Cardiac muscle cell (in vitro differentiated cells and primary cell): ENCODE measurements around the gene AGAP1. TPM values are rescaled to one million over a fixed set of nuclear protein-coding genes. Genes with fewer than 3 reads are reported as not detected.

Experiments used
- DNase-seq, 2 donors: peaks; one replicate each; pipeline versions ENCODE4 v3.0.0 to v3.0.0-alpha.2; 2010 to 2017; ENCODE audit warnings: low read depth in 1 of 2, low spot score in 1 of 2
- H3K27ac ChIP-seq: fragments of 200-600 bp; sonication (generic); 2 replicates; pipeline ENCODE4 v1.5.1; 2016
- H3K27me3 ChIP-seq: fragments of 200-600 bp; sonication (generic); 2 replicates; pipeline ENCODE4 v1.6.0; 2016; ENCODE audit warnings: control low read depth
- H3K36me3 ChIP-seq: fragments of 200-600 bp; sonication (generic); 2 replicates; pipeline ENCODE4 v1.5.1; 2016; ENCODE audit warnings: control low read depth
- H3K4me1 ChIP-seq: fragments of 200-600 bp; sonication (generic); 2 replicates; pipeline ENCODE4 v1.8.1; 2017; ENCODE audit warnings: low read depth, mild to moderate bottlenecking, mixed run types
- H3K4me3 ChIP-seq: fragments of 200-600 bp; sonication (generic); 2 replicates; pipeline ENCODE4 v1.5.1; 2016; ENCODE audit warnings: mild to moderate bottlenecking
- H3K9me3 ChIP-seq: fragments of 200-600 bp; sonication (generic); 2 replicates; pipeline ENCODE4 v1.5.1; 2017; ENCODE audit warnings: low read depth, mild to moderate bottlenecking, control low read depth
- CTCF ChIP-seq: IDR thresholded peaks from 2 replicates; pipeline ENCODE4 v1.5.1; 2012; ENCODE audit warnings: low read depth, mild to moderate bottlenecking, low read length
- polyA plus RNA-seq: library from polyadenylated mRNA; unstranded; fragments of >200 nt; fragmentation: Nextera tagmentation; extraction: Ambion mirVana; gene quantifications from 2 replicates; pipeline ENCODE4 v1.2.1, GENCODE V29; 2016
- total RNA-seq: library from RNA; depleted of rRNA; stranded (reverse); fragments of >200 nt; gene quantifications from 2 replicates; pipeline ENCODE4 v1.2.3, GENCODE V29; 2016

The AGAP1 gene
- total and polyA plus RNA-seq, 2 experiments from 2014 or later = 8.6 to 38.2 TPM

- TF ChIP-seq CTCF = no peak
- Histone ChIP-seq H3K4me1 (peaks cover 3% of the 10 kb centered on the region), H3K4me3 (no peak overlapping the region), H3K9me3 (no peaks in the 10 kb centered on the region), H3K27me3 (no peaks in the 10 kb centered on the region), H3K27ac (no peak overlapping the region), H3K36me3 (no peaks in the 10 kb centered on the region)
- DNase-seq = no peak
Measured at GRCh38 chr2:235706506-235706905, 212.7 kb downstream of the AGAP1 start.

- TF ChIP-seq CTCF = no peak
- H3K4me1 ChIP-seq = no peaks in the 10 kb centered on the region
- no peaks in the 10 kb centered on the region for H3K36me3 ChIP-seq
- no peak for DNase-seq
- no peak overlapping the region for H3K4me3 ChIP-seq
- H3K27ac ChIP-seq = no peak overlapping the region
- no peaks in the 10 kb centered on the region for H3K9me3 ChIP-seq
- H3K27me3 ChIP-seq = no peaks in the 10 kb centered on the region
Measured at GRCh38 chr2:235707411-235708096, 213.7 kb downstream of the AGAP1 start.

GRCh38 chr2:235709124-235709813 is 215.4 kb downstream of the AGAP1 start:
- H3K36me3 ChIP-seq = no peaks in the 10 kb centered on the region
- no peak for DNase-seq
- H3K27me3 ChIP-seq = no peaks in the 10 kb centered on the region
- H3K9me3 ChIP-seq = no peaks in the 10 kb centered on the region
- H3K27ac ChIP-seq = no peak overlapping the region
- H3K4me3 ChIP-seq = no peak overlapping the region
- no peak for TF ChIP-seq CTCF
- H3K4me1 ChIP-seq = no peaks in the 10 kb centered on the region

- no peak for DNase-seq
- H3K36me3 ChIP-seq = no peaks in the 10 kb centered on the region
- H3K9me3 ChIP-seq = no peaks in the 10 kb centered on the region
- H3K27me3 ChIP-seq = no peaks in the 10 kb centered on the region
- no peak for TF ChIP-seq CTCF
- no peaks in the 10 kb centered on the region for H3K4me1 ChIP-seq
- H3K4me3 ChIP-seq = no peak overlapping the region
- no peak overlapping the region for H3K27ac ChIP-seq
Measured at GRCh38 chr2:235709969-235710879, 216.4 kb downstream of the AGAP1 start.

GRCh38 chr2:235710933-235711332 is 217.1 kb downstream of the AGAP1 start:
- no peaks in the 10 kb centered on the region for H3K9me3 ChIP-seq
- TF ChIP-seq CTCF = no peak
- H3K27me3 ChIP-seq = no peaks in the 10 kb centered on the region
- H3K36me3 ChIP-seq = no peaks in the 10 kb centered on the region
- H3K27ac ChIP-seq = no peak overlapping the region
- no peaks in the 10 kb centered on the region for H3K4me1 ChIP-seq
- no peak for DNase-seq
- no peak overlapping the region for H3K4me3 ChIP-seq
